MM.1S (cell line): ENCODE measurements around the gene S100A13.

Experiments used
- EZH2 ChIP-seq: fragments of 300-600 bp; sonication (generic); optimal IDR thresholded peaks from 2 replicates; pipeline ENCODE3; 2017; ENCODE audit warnings: low read depth, mild to moderate bottlenecking, antibody characterized with exemption, low read length, mixed read lengths
- EZH2phosphoT487 ChIP-seq: fragments of 300-600 bp; sonication (generic); IDR thresholded peaks from 2 replicates; pipeline ENCODE4 v1.6.1; 2018; ENCODE audit warnings: antibody characterized with exemption, low read length
- TF ChIP-seq, protein P1 (sequence below): fragments of 300-600 bp; sonication (generic); IDR thresholded peaks from 2 replicates; pipeline ENCODE4 v1.5.1; 2016; ENCODE audit warnings: antibody characterized with exemption, low read length, mixed read lengths

DNA sequence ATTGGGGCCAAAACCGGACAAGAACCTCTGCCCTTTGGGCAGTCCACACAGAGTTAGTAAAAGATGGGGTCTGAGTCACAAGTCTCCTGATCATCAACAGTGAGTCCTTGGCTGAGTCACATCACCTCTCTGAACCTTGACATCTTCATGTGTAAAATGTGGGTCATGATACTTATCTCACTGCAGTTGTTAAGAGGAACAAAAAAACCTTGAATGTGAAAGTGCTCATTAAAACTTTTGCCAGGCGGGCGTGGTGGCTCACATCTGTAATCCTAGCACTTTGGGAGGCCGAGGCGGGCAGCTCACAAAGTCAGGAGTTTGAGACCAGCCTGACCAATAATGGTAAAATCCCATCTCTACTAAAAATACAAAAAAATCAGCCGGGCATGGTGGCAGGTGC is 30.1 kb downstream of the S100A13 start:
- TF ChIP-seq, protein P1, sequence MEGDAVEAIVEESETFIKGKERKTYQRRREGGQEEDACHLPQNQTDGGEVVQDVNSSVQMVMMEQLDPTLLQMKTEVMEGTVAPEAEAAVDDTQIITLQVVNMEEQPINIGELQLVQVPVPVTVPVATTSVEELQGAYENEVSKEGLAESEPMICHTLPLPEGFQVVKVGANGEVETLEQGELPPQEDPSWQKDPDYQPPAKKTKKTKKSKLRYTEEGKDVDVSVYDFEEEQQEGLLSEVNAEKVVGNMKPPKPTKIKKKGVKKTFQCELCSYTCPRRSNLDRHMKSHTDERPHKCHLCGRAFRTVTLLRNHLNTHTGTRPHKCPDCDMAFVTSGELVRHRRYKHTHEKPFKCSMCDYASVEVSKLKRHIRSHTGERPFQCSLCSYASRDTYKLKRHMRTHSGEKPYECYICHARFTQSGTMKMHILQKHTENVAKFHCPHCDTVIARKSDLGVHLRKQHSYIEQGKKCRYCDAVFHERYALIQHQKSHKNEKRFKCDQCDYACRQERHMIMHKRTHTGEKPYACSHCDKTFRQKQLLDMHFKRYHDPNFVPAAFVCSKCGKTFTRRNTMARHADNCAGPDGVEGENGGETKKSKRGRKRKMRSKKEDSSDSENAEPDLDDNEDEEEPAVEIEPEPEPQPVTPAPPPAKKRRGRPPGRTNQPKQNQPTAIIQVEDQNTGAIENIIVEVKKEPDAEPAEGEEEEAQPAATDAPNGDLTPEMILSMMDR, result no peak
- TF ChIP-seq EZH2 (no peak), EZH2phosphoT487 (no peak)
